B cell (primary cell): ENCODE data around the gene BCDIN3D. TPM values are rescaled to one million over a fixed set of nuclear protein-coding genes. Genes with fewer than 3 reads are reported as not detected.

ENCODE experiments used
- ATAC-seq: fragments of 200-7000 bp; cut with Tn5 transposase; one replicate; pipeline ENCODE4 v1.10.0; 2021; ENCODE audit warnings: low read depth, mild to moderate bottlenecking, moderate number of reproducible peaks, moderate library complexity
- CTCF ChIA-PET: fragments of 350-600 bp; sonication (Branson Sonifier 250); formaldehyde crosslinking; loops from one replicate; lab custom pipeline; 2021; ENCODE audit warnings: antibody characterized with exemption, inconsistent platforms; lab: Charles Lee
- POLR2A ChIA-PET: fragments of 350-600 bp; sonication (Branson Sonifier 250); formaldehyde crosslinking; loops from one replicate; lab custom pipeline; 2021; ENCODE audit warnings: antibody characterized with exemption; lab: Charles Lee
- DNase-seq: peaks from one replicate; pipeline ENCODE4 v3.0.0; 2013
- H2AFZ ChIP-seq: 2 replicates; pipeline ENCODE4 v1.6.1; 2012; ENCODE audit warnings: mild to moderate bottlenecking, low read depth, low read length; ENCODE audit not compliant: insufficient read depth, poor library complexity, severe bottlenecking
- H3K27ac ChIP-seq, 2 donors: 1 replicate in 1 of 2; 2 replicates in 1 of 2; pipeline ENCODE4 v1.5.1; 2012 to 2013; ENCODE audit warnings: low read length in 2 of 2, mild to moderate bottlenecking in 2 of 2, moderate library complexity in 1 of 2
- H3K27me3 ChIP-seq, 4 experiments: fragments of 200-600 bp in 1 of 4; sonication (generic) in 1 of 4; replicated peaks in 1 of 4; 1 replicate in 2 of 4; 2 replicates in 2 of 4; pipeline versions ENCODE4 v1.6.1 to v1.7.0; 2013 to 2016; ENCODE audit warnings: low read length in 3 of 4, mild to moderate bottlenecking in 2 of 4, mixed read lengths in 1 of 4, moderate library complexity in 1 of 4; ENCODE audit not compliant: insufficient read depth in 4 of 4, control insufficient read depth in 3 of 4; ENCODE audit errors: control extremely low read depth in 1 of 4
- H3K36me3 ChIP-seq, 2 experiments: replicated peaks in 1 of 2; 1 replicate in 1 of 2; 2 replicates in 1 of 2; pipeline versions ENCODE4 v1.6.1 to v1.7.1; 2013; ENCODE audit warnings: low read length in 1 of 2; ENCODE audit not compliant: insufficient read depth in 2 of 2, control insufficient read depth in 1 of 2; ENCODE audit errors: control extremely low read depth in 1 of 2, extremely low read depth in 1 of 2
- H3K4me1 ChIP-seq, 2 donors: fragments of 200-600 bp in 1 of 2; sonication (generic) in 1 of 2; 1 replicate in 1 of 2; 2 replicates in 1 of 2; pipeline versions ENCODE4 v1.5.1 to v1.6.1; 2013 to 2017; ENCODE audit warnings: low read length in 2 of 2; ENCODE audit not compliant: control insufficient read depth in 2 of 2, insufficient read depth in 2 of 2
- H3K4me2 ChIP-seq: replicated peaks from 2 replicates; pipeline ENCODE3; 2012; ENCODE audit warnings: mild to moderate bottlenecking, low read depth, low read length; ENCODE audit not compliant: poor library complexity, severe bottlenecking
- H3K4me3 ChIP-seq, 5 experiments: fragments of 200-600 bp in 1 of 5; sonication (generic) in 1 of 5; 1 replicate in 3 of 5; 2 replicates in 2 of 5; pipeline versions ENCODE4 v1.5.1 to v1.7.0; 2011 to 2016; ENCODE audit warnings: low read length in 4 of 5, mild to moderate bottlenecking in 4 of 5, low read depth in 2 of 5, control low read depth in 1 of 5, moderate library complexity in 1 of 5; ENCODE audit not compliant: insufficient read depth in 1 of 5; ENCODE audit errors: control extremely low read depth in 1 of 5, extremely low read depth in 1 of 5
- H3K79me2 ChIP-seq: fragments of 200-600 bp; sonication (generic); one replicate; pipeline ENCODE4 v1.6.0; 2016; ENCODE audit warnings: low read length; ENCODE audit not compliant: control insufficient read depth, insufficient read depth
- H3K9ac ChIP-seq: fragments of 200-600 bp; sonication (generic); 2 replicates; pipeline ENCODE4 v1.6.1; 2017; ENCODE audit warnings: mild to moderate bottlenecking, low read length, moderate library complexity
- H3K9me3 ChIP-seq, 3 donors: one replicate each; pipeline versions ENCODE4 v1.6.1 to v1.7.1; 2013; ENCODE audit warnings: low read length in 2 of 3; ENCODE audit not compliant: control insufficient read depth in 2 of 3, insufficient read depth in 1 of 3; ENCODE audit errors: control extremely low read depth in 1 of 3
- H4K20me1 ChIP-seq: 2 replicates; pipeline ENCODE4 v1.6.0; 2012; ENCODE audit warnings: mild to moderate bottlenecking, low read length; ENCODE audit not compliant: insufficient read depth, control insufficient read depth, poor library complexity, severe bottlenecking
- H3K27ac Mint-ChIP-seq: one replicate; pipeline ENCODE4 v1.8.0; 2021; ENCODE audit warnings: mixed read lengths
- H3K27me3 Mint-ChIP-seq: one replicate; pipeline ENCODE4 v1.8.0; 2021; ENCODE audit warnings: mixed read lengths
- H3K4me1 Mint-ChIP-seq: one replicate; pipeline ENCODE4 v1.8.0; 2021; ENCODE audit warnings: mixed read lengths
- H3K4me3 Mint-ChIP-seq: one replicate; pipeline ENCODE4 v1.8.0; 2021; ENCODE audit warnings: mixed read lengths
- H3K9me3 Mint-ChIP-seq: one replicate; pipeline ENCODE4 v1.8.0; 2022; ENCODE audit warnings: mixed read lengths; ENCODE audit not compliant: insufficient read depth
- CTCF ChIP-seq: fragments of 200-600 bp; IDR thresholded peaks from one replicate; pipeline ENCODE4 v1.8.0; 2022; ENCODE audit warnings: antibody characterized with exemption, mild to moderate bottlenecking
- EZH2 ChIP-seq: IDR thresholded peaks from 2 replicates; pipeline ENCODE4 v1.6.1; 2012; ENCODE audit warnings: borderline replicate concordance, low read depth, mild to moderate bottlenecking, moderate library complexity, low read length; ENCODE audit not compliant: insufficient read depth, poor library complexity, severe bottlenecking
- WGBS: methylation state at CpG from one replicate; pipeline ENCODE4 v1.1.5; 2013; ENCODE audit warnings: missing lambda C conversion rate; ENCODE audit not compliant: insufficient coverage; 5-methylcytosine and 5-hydroxymethylcytosine counted together
- intact Hi-C: fragments of 100-400 bp; cut with micrococcal nuclease; formaldehyde crosslinking; loops from one replicate; pipeline ENCODE4 v1.10.0; 2022
- polyA plus RNA-seq: library from polyadenylated mRNA; depleted of rRNA; stranded (reverse); fragments of >200 nt; gene quantifications from 2 replicates; pipeline ENCODE4 v1.2.3, GENCODE V29; 2012
- total RNA-seq, 2 donors: library from RNA; stranded (reverse); fragments of 120-200 nt in 1 of 2; gene quantifications; 1 replicate in 1 of 2; 2 replicates in 1 of 2; pipeline versions ENCODE4 v1.2.3 to v1.2.4, GENCODE V29; 2013 to 2022

BCDIN3D gene
- total and polyA plus RNA-seq, 2 donors (not counting 1 experiment from before 2014, with no cell fraction given), result 2.0 to 17.4 TPM

GRCh38 chr12:49811961-49812401 is 30.9 kb downstream of the BCDIN3D start:
- Histone ChIP-seq H3K4me1 (peaks cover 13 to 16% of the 10 kb centered on the region in 2 donors), H3K4me2 (peak overlapping the region; percentile 31), H3K79me2 (peaks cover 24% of the 10 kb centered on the region), H3K27ac (no peak overlapping the region), H3K36me3 (no peaks in the 10 kb centered on the region), H4K20me1 (peaks cover 5% of the 10 kb centered on the region), H3K9me3 (no peaks in the 10 kb centered on the region), H3K27me3 (no peaks in the 10 kb centered on the region), H2AFZ (no peak overlapping the region), H3K4me3 (no peak overlapping the region), H3K9ac (peak overlapping the region; percentile 8)
- ChIA-PET POLR2A (interaction anchor here (1.5 kb wide), 1 partner anchor 15 kb away, joined by 5 read pairs; the partner anchor contains the start of gene NCKAP5L), CTCF (interaction anchor here (0.5 to 1.2 kb wide), 3 partner anchors 29 to 622 kb away, joined by 3 to 5 read pairs (median 3); no protein-coding TSS in a partner anchor)
- Mint-ChIP-seq H3K27me3 (no peaks in the 10 kb centered on the region), H3K4me1 (peaks cover 22% of the 10 kb centered on the region), H3K27ac (no peak overlapping the region), H3K4me3 (peak overlapping the region; percentile 38), H3K9me3 (no peaks in the 10 kb centered on the region)
- ATAC-seq (no peak), DNase-seq (no peak)
- intact Hi-C loops, result no loop called here
- no peak for TF ChIP-seq CTCF
- TF ChIP-seq EZH2, result no peak
- 44% methylated on average over 2 of the region's 4 CpGs for WGBS

DNA sequence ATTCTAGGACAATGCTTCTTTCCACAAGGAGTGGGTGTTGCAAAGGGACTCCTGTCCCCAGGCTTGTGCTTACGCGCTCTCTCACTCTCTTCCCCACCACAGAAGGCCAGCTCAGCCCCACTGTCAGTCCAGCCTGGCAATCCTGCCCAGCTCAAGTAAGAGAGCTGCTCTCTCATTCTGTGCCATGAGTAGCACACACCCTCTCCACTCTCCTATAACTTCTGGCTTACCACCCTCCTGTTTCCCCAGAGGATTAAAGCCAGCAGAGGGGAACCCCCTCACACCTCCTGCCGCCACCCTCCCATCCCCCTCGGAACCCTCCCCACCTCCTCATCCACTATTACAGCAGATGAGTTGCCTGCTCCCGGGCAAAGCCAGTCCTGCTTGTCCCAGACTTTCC is 31.8 kb downstream of the BCDIN3D start:
- peaks cover 5% of the 10 kb centered on the region for H4K20me1 ChIP-seq

More for the DNA sequence above, 31.8 kb downstream of the BCDIN3D start:
- H3K4me1 ChIP-seq, result peaks cover 13 to 16% of the 10 kb centered on the region in 2 donors
- no peak overlapping the region for H3K4me2 ChIP-seq
- TF ChIP-seq CTCF (no peak), EZH2 (no peak)
- ChIA-PET POLR2A (interaction anchor here (1.5 kb wide), 1 partner anchor 16 kb away, joined by 5 read pairs; the partner anchor contains the start of gene NCKAP5L), CTCF (interaction anchor here (1.2 kb wide), 2 partner anchors 30 to 245 kb away, joined by 3 read pairs; no protein-coding TSS in a partner anchor)
- H3K79me2 ChIP-seq, result peaks cover 15% of the 10 kb centered on the region
- H3K36me3 ChIP-seq, result no peaks in the 10 kb centered on the region
- DNase-seq (no peak), ATAC-seq (peak; percentile 17)
- no peak overlapping the region for H2AFZ ChIP-seq
- no peak overlapping the region for H3K9ac ChIP-seq
- no peaks in the 10 kb centered on the region for H3K9me3 Mint-ChIP-seq
- no peaks in the 10 kb centered on the region for H3K27me3 ChIP-seq
- no peaks in the 10 kb centered on the region for H3K27me3 Mint-ChIP-seq
- no peak overlapping the region for H3K27ac Mint-ChIP-seq
- H3K4me3 Mint-ChIP-seq, result no peak overlapping the region
- no peak overlapping the region for H3K4me3 ChIP-seq
- H3K4me1 Mint-ChIP-seq, result peaks cover 22% of the 10 kb centered on the region
- no peaks in the 10 kb centered on the region for H3K9me3 ChIP-seq
- intact Hi-C loops, result no loop called here
- no peak overlapping the region for H3K27ac ChIP-seq
- 72% methylated on average over 5 of the region's 5 CpGs for WGBS
